ENCODE measurements around the gene HNRNPK. TPM values are rescaled to one million over a fixed set of nuclear protein-coding genes. Genes with fewer than 3 reads are reported as not detected.

The HNRNPK gene
- polyA plus RNA-seq, 3 donors: 307 to 743 (median 645) TPM

DNA sequence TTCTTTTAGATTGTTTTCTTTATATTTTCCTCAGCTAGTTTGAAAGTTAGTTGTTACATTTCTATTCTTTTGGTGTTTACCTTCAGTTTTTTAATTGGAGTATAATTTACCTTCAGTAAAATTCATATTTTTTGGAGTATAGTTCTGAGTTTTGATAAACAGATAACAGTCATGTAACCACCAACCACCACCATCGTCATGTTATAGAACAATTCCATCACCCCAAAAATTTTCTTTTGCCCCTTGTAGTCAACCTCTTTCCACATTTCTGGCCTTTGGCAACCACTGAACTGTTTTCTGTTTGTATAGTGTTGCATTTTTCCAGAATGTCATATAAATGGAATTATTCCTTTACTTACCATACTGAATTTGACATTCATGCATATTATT, 7.4 kb upstream of the HNRNPK start:
- no CpG with 5 or more reads among the region's 1 CpG for WGBS (ENCODE audit: insufficient coverage)
- Histone ChIP-seq H3K9me3 (replicated peaks in 1 of 2; ENCODE audit: control insufficient read depth in 1 of 2, insufficient read depth in 1 of 2, low read length in 2 of 2) (no peaks in the 10 kb centered on the region), H3K27ac (ENCODE audit: low read depth in 1 of 2, low read length in 2 of 2) (peak overlapping the region in 1 of 2 donors; percentile 35), H2AFZ (ENCODE audit: insufficient read depth, low read depth, low read length, poor library complexity, severe bottlenecking) (no peak overlapping the region), H3K4me3 (replicated peaks in 1 of 3; ENCODE audit: low read depth in 2 of 3, low read length in 3 of 3) (no peak overlapping the region), H3K9ac (ENCODE audit: insufficient read depth, low read length, poor library complexity, severe bottlenecking) (no peak overlapping the region), H3K36me3 (replicated peaks in 1 of 2; ENCODE audit: control insufficient read depth in 1 of 2, insufficient read depth in 2 of 2, low read length in 2 of 2) (peaks cover 17 to 22% of the 10 kb centered on the region in 2 donors), H4K20me1 (ENCODE audit: insufficient read depth, low read length) (peaks cover 12% of the 10 kb centered on the region), H3K79me2 (ENCODE audit: insufficient read depth, low read length) (peaks cover 98% of the 10 kb centered on the region), H3K4me2 (replicated peaks; ENCODE audit: extremely low read depth, low read length, poor library complexity, severe bottlenecking) (no peak overlapping the region), H3K4me1 (ENCODE audit: control insufficient read depth in 1 of 2, insufficient read depth in 2 of 2, low read length in 2 of 2) (peaks cover 0 to 17% of the 10 kb centered on the region in 2 donors), H3K27me3 (ENCODE audit: control insufficient read depth in 2 of 2, insufficient read depth in 2 of 2, low read length in 2 of 2) (no peaks in the 10 kb centered on the region)
- TF ChIP-seq, protein P1, sequence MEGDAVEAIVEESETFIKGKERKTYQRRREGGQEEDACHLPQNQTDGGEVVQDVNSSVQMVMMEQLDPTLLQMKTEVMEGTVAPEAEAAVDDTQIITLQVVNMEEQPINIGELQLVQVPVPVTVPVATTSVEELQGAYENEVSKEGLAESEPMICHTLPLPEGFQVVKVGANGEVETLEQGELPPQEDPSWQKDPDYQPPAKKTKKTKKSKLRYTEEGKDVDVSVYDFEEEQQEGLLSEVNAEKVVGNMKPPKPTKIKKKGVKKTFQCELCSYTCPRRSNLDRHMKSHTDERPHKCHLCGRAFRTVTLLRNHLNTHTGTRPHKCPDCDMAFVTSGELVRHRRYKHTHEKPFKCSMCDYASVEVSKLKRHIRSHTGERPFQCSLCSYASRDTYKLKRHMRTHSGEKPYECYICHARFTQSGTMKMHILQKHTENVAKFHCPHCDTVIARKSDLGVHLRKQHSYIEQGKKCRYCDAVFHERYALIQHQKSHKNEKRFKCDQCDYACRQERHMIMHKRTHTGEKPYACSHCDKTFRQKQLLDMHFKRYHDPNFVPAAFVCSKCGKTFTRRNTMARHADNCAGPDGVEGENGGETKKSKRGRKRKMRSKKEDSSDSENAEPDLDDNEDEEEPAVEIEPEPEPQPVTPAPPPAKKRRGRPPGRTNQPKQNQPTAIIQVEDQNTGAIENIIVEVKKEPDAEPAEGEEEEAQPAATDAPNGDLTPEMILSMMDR (IDR thresholded peaks at IDR 0.05): no peak
- Mint-ChIP-seq H3K27ac (peak overlapping the region in 5 of 7 donors; percentile 20 to 69 (median 30)), H3K36me3 (peaks cover 25 to 38% of the 10 kb centered on the region in 2 donors), H3K4me1 (peaks cover 25% of the 10 kb centered on the region), H3K4me3 (no peak overlapping the region), H3K9me3 (no peaks in the 10 kb centered on the region), H3K27me3 (ENCODE audit: low read depth in 3 of 3) (peaks cover 0 to 3% (median 0%) of the 10 kb centered on the region in 3 donors)
- intact Hi-C loops (cut with micrococcal nuclease): loop anchor here in 1 of 2 donors (10.0 kb wide), 1 partner anchor 283 kb away; the partner anchor contains the start of gene UBQLN1
- no peak for DNase-seq

DNA sequence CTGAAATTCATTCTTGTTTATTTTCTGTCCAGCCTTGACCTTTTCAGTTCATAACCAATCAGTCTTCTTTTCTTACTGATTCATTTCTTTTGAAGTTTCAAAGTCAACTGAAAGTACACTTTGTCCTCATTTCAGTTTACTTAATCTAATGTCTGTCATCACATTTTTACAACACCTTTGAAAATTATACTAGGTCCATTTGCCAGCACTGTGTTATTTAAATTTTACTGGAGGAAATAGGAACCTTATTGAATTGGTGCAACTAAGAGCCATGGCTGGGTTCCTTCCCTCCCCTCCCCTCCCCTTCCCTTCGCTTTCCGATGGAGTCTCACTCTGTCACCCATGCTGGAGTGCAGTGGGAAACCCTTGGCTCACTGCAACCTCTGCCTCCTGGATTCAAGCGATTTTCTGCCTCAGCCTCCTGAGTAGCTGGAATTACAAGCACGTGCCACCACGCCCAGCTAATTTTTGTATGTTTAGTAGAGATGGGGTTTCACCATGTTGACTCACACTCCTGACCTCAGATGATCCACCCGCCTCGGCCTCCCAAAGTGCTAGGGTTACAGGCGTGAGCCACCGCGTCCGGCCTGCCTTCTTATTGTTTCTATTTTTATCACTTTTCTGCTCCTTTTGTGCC, 6.9 kb upstream of the HNRNPK start:
- TF ChIP-seq, protein P1 (IDR thresholded peaks at IDR 0.05): no peak
- Mint-ChIP-seq H3K4me3 (no peak overlapping the region), H3K4me1 (peaks cover 31% of the 10 kb centered on the region), H3K27ac (peak overlapping the region in 5 of 7 donors; percentile 20 to 69 (median 30)), H3K36me3 (peaks cover 23 to 33% of the 10 kb centered on the region in 2 donors), H3K27me3 (ENCODE audit: low read depth in 3 of 3) (peaks cover 0 to 3% (median 0%) of the 10 kb centered on the region in 3 donors), H3K9me3 (no peaks in the 10 kb centered on the region)
- no peak overlapping the region for H3K9ac ChIP-seq (ENCODE audit: insufficient read depth, low read length, poor library complexity, severe bottlenecking)
- no peak overlapping the region for H2AFZ ChIP-seq (ENCODE audit: insufficient read depth, low read depth, low read length, poor library complexity, severe bottlenecking)
- DNase-seq: peak in 1 of 3 donors; percentile 25
- no peak overlapping the region for H3K4me3 ChIP-seq (replicated peaks in 1 of 3; ENCODE audit: low read depth in 2 of 3, low read length in 3 of 3)
- H3K9me3 ChIP-seq (replicated peaks in 1 of 2; ENCODE audit: control insufficient read depth in 1 of 2, insufficient read depth in 1 of 2, low read length in 2 of 2): no peaks in the 10 kb centered on the region
- no peaks in the 10 kb centered on the region for H3K27me3 ChIP-seq (ENCODE audit: control insufficient read depth in 2 of 2, insufficient read depth in 2 of 2, low read length in 2 of 2)
- WGBS (ENCODE audit: insufficient coverage): no CpG with 5 or more reads among the region's 11 CpGs
- H3K36me3 ChIP-seq (replicated peaks in 1 of 2; ENCODE audit: control insufficient read depth in 1 of 2, insufficient read depth in 2 of 2, low read length in 2 of 2): peaks cover 17 to 22% of the 10 kb centered on the region in 2 donors
- peaks cover 4 to 22% of the 10 kb centered on the region in 2 donors for H3K4me1 ChIP-seq (ENCODE audit: control insufficient read depth in 1 of 2, insufficient read depth in 2 of 2, low read length in 2 of 2)
- H3K79me2 ChIP-seq (ENCODE audit: insufficient read depth, low read length): peaks cover 98% of the 10 kb centered on the region
- H3K4me2 ChIP-seq (replicated peaks; ENCODE audit: extremely low read depth, low read length, poor library complexity, severe bottlenecking): no peak overlapping the region
- peak overlapping the region in 1 of 2 donors; percentile 35 for H3K27ac ChIP-seq (ENCODE audit: low read depth in 1 of 2, low read length in 2 of 2)
- peaks cover 12% of the 10 kb centered on the region for H4K20me1 ChIP-seq (ENCODE audit: insufficient read depth, low read length)
- intact Hi-C loops (cut with micrococcal nuclease): loop anchor here in 1 of 2 donors (10.0 kb wide), 1 partner anchor 282 kb away; the partner anchor contains the start of gene UBQLN1

Measured in CD14-positive monocyte (primary cell).